ENCODE measurements around the gene SMARCD2.
"Not testable (repeated sequence)": the region's sequence is repeated elsewhere in the genome, so short reads cannot be mapped to it uniquely, and the experiment has no call there.

DNA sequence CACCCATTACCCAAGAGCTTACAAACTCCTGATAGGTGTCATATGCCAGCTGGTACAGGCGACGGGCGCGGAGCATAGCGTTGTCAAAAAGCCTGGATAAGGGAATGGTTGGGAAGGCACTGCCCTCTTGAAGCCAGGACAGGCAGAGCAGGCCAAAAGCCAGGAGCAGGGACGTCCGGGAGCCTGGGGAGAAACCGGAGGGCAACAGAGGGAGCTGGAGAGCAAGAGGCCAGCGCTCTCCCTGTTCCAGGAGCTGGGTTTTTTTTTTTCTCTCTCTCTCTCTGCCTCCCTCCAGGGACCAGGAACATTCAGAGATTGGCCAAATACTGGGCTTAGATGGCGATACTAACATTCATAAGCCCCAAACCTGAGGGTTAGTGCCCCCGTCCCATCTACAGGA is 38.9 kb upstream of the SMARCD2 start:
- TF ChIP-seq, protein P1, sequence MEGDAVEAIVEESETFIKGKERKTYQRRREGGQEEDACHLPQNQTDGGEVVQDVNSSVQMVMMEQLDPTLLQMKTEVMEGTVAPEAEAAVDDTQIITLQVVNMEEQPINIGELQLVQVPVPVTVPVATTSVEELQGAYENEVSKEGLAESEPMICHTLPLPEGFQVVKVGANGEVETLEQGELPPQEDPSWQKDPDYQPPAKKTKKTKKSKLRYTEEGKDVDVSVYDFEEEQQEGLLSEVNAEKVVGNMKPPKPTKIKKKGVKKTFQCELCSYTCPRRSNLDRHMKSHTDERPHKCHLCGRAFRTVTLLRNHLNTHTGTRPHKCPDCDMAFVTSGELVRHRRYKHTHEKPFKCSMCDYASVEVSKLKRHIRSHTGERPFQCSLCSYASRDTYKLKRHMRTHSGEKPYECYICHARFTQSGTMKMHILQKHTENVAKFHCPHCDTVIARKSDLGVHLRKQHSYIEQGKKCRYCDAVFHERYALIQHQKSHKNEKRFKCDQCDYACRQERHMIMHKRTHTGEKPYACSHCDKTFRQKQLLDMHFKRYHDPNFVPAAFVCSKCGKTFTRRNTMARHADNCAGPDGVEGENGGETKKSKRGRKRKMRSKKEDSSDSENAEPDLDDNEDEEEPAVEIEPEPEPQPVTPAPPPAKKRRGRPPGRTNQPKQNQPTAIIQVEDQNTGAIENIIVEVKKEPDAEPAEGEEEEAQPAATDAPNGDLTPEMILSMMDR (IDR thresholded peaks at IDR 0.05; ENCODE audit: low read depth, low read length): not testable (repeated sequence)
- not testable (repeated sequence) for TF ChIP-seq MYC (IDR thresholded peaks at IDR 0.05; ENCODE audit: low read depth, low read length); POLR2A (IDR thresholded peaks at IDR 0.05; ENCODE audit: extremely low read depth, insufficient read length); MAX (IDR thresholded peaks at IDR 0.05; ENCODE audit: low read depth, low read length)

Data from NB4 (cell line).